HPDE6-E6E7 (cell line): ENCODE measurements around the gene IFI27L2.

Source experiments
- DNase-seq: peaks from one replicate; pipeline ENCODE4 v3.0.0; 2011; ENCODE audit warnings: missing footprints; ENCODE audit errors: extremely low spot score

The IFI27L2 gene

DNA sequence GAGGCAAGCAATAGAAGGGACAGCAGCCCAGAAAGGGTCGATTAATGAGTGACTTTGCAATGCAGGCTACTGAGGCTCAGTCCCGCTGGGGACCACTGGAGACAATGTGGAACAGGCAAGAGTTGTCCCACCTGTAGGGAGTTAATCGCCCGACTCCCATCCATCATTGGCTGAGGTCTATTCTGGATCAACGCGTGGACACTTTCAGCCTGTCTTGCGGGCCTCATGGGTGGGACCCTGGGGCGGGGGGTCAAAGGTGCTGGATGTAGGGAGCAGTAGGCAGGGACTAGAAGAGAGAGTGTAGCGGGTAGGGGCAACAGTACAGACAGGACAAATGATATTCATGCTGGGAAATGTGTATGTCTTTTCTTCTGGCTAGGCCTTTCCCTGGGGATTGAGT lies 6.1 kb downstream of the IFI27L2 start:
- no peak for DNase-seq

DNA sequence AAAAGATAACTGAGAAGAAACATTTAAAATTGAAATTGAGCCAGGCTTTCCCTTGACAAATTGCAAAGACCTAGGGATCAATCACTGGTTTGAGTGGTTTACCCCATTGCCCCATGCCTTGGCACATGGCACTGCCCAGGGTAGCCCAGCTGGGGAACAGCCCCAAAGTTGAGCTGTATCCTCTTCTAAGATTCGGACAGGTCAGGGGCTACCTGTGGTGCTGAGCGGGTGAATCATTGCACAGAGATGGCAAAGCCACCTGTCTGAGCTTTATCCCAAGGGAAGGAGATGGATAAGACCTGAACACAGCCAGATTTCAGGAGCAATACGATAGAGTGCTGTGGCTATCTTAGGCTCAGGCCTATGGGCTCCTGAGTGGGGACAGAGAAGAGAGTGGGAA lies 7.0 kb downstream of the IFI27L2 start:
- DNase-seq: no peak

DNA sequence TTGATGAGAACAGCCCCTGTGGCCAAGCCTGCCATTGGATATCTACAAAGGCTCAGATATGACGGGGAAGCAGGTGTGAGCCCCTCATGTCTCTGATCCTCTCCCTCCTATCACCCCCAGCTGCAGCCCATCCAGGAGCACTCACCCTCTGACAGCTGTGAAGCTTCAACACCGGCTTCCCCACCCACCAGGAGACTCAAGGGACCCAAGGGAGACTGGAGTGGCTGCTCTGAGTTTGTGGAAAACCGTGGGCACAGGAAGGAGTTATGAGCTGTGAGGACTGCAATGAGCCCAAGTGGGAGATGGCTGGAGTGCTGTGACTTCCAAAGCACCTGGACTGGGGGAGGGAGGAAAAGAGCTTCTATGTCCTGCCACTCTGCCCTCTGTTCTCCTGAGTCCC lies 7.9 kb downstream of the IFI27L2 start:
- DNase-seq: no peak

DNA sequence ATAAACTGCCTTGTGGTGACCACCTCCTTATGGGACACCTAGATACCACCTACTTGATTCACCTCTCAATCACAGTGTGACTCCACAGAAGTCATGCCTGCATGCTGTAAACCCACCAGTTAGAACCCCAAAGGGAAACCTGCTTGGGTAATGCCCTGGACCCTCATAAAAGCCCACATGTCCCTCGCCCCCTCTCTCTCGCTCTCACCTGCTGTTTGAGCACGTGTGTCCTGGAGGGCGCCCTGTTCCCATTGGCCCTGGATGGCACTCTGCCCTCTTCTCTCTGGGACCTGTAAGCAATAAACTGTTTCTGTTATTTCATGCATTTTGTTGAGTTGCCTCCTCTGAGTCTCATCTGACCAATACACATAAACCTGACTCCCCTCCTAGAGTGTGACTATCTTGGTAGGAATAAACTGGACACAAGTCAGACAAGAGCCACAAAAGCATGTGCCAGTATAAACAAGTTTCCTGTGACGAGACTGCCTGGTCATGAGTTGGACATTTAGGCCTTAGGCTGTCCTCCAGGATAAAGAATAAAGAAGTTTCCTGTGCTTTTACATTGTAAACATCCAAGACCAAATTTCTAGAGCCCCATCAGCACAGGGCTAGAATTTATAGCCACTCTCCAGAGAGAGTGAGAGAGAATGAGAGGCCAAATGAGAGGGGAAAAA lies 8.6 kb downstream of the IFI27L2 start:
- DNase-seq: no peak

DNA sequence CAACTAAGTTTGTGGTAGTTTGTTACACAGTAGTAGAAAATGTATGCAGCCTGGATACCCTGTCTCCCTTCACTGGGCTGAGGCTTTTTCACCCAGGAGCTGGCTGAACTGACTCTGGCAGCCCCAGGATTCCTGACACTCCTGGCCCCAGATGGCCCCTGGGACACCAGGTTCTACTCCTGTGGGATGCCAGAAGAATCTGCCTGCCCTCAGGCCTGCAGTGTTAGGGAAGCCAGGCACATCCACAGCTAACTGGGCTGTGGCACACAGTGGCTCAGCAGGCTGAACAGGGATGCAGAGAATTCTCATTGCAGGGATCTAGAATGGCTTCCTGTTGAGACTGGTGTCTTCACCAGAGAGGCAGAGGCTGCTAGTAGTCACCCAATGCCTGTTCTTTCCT lies 10.3 kb downstream of the IFI27L2 start:
- DNase-seq: no peak

DNA sequence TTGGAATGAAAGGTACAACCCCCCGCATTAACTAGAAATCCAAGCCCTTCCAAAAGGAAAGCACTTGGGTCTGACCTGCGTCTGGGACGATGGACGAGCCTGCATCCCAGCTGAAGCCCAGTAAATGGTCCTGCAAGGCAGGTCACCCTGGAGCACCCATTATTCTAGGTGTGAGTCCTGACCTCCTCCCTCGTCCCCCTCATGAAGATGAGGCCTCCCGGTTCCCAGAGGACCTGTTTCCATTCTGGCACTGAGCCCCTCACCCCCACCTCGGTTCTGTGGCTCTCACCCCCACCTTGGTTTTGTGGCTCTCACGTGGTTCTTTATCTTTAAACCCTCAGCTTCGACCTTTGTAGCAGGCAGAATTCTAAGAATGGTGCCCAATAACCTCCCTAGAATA lies 11.5 kb downstream of the IFI27L2 start:
- no peak for DNase-seq

DNA sequence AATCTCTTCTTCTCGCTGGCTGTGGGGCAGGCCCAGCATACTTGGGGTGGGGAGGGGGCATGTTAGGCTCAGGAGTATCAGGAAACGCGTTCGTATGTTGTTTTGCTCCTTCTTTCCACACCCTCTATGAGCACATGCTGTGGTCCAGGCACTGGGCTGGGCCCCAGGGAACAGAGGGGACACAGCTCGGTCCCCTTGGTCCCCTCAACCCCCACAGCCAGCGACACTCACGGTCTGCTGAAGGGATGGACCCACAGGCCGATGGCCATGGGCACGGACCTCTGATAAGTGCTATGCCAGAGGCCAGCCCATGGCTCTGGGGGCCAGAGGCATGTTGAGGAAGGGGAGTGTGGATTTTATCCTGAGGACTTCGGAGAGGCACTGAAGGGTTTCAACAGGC lies 12.7 kb downstream of the IFI27L2 start:
- DNase-seq: no peak

DNA sequence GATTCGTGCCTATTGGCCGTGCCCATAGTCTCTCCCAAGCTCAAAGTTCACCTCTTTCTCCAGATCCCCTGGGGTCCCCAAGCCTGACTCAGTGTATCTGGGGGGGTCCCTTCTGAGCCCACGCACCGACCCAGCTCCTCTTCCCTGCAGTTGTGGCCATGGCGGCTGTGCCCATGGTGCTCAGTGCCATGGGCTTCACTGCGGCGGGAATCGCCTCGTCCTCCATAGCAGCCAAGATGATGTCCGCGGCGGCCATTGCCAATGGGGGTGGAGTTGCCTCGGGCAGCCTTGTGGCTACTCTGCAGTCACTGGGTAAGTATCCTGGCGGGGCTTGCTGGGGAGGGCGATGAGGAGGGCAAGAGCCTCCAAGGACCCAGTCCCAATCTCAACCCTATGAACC lies 13.8 kb downstream of the IFI27L2 start:
- no peak for DNase-seq

DNA sequence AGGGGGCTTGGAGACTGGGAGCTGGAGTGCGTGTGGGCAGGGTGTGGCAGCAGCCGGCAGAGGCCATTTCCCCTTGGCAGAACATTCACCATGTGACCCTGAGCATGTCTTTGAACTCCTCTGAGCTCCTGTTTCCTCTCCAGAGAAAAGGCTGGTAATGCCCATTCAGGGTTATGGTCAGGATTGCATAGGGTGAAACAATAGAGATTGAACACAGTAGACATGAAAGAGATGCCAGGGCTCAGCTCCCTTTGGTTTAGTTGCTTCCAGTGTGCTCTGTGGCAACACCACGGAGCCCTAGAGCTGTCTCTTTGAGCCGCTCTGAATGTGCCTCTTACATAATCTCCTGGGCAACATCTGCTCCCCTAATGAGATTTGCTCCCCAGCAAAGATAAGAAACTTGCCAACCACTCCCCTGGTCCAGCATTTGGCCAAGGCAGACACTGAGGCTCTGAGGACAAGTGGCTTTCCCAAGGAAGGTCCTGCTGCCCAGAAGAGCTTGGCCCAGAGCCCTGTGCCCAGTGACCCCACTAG lies 14.3 kb downstream of the IFI27L2 start:
- DNase-seq: no peak

DNA sequence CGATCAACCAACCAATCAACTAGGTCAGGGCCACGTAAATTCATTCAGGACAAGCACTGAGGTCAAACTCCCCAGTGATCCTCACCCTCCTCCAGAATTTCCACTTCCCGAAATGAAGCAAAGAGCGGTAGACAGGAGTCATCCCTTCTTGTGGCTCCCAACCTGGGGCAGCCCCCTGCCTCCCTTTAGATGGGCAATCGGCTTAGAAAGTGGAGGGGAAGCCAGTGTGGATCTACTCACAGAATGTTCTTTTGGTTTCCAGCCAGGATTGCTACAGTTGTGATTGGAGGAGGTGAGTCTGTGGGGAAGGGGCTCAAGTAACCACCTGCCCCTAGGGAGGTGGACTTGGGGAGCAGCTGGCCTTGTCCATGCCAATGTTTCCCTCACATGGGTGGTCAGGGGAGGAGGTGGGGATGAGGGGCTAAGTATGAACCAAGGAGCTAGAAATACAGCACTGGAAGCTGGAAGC lies 14.8 kb downstream of the IFI27L2 start:
- DNase-seq: no peak

DNA sequence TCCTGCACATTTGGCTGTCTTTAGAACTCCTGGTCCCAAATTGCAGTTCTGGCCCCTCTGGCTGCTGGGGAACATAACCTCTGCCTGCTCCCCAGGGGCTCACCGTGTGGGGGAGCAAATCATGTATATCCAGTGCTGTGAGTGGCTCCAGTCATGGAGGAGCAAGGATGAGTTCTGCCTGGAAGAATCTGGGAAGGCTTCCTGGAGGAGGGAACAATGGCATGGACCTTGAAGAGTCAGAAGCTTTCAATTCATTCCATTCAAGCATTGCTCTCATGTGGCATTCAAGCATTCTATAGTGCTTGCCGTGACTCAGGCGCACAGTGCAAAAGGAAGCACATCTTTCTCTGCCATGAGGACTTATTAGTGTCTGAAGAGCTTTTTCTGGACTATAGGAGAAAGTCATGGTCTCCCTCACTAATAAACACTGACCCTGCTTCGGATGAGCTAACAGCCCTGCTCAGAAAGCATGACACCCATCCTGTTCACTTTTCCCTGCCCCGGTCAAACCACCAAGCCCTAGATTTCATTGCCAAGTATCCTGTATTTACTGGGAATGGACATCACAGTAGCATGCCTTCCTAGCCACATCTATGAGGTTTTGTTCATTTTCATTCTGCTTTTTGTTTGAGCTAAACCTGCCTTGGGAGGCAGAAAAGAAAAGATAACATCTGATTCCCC lies 15.4 kb downstream of the IFI27L2 start:
- no peak for DNase-seq

DNA sequence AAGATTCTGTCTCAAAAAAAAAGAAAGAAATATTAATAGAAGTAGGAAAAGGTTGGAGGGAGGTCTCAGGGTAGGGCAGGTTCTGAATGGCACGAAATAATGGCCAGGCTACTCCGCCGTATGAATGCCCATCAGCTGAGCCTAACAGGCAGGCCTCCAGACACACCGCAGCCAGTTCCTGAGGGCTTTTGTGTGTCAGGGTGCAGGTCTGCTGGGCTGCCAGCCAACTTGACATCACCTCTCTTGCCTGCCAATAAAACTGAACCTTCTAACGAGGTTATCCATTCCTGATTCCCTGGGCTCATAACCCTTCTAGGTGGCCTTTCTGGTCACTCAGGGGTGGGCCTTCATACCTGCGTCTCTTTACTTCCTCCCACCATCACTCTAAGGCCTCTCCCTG lies 15.9 kb downstream of the IFI27L2 start:
- no peak for DNase-seq

DNA sequence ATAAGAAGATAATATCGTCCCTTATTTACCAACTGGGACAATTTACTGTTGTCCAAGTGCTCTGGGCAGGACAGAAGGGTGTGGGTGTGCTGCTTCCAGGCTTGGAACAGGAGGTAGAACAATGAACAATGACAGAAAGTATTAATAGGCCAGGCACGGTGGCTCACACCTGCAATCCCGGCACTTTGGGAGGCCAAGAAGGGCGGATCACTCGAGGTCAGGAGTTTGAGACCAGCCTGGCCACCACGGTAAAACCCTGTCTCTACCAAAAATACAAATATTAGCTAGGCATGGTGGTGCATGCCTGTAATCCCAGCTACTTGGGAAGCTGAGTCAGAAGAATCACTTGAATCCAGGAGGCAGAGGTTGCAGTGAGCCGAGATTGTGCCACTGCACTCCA lies 16.3 kb downstream of the IFI27L2 start:
- no peak for DNase-seq

DNA sequence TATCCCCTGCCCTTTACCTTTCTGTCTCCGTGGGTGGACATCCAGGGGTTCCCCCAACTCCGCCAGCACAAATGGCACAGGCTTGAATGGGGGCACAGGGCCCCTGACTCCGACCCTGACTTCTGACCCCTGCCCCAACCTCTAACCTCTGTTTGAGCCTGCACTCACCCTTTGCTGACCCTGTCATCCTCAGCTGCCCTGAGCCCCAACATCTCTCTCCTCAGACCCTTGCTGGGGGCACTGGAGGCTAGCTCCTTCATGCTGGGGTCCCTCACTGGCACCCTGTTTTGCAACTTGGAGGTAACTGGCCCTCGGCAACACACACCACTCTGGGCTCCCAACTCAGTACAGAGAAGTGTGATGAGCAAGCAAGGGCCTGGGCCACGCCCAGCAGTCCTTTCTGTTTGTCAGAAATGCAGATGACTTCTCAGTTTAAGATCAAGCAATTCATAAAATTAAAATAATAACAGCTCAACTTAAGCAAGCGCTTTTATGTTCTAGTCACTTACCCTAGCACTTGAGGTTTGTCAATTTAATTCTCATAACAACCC lies 16.8 kb downstream of the IFI27L2 start:
- DNase-seq: no peak

DNA sequence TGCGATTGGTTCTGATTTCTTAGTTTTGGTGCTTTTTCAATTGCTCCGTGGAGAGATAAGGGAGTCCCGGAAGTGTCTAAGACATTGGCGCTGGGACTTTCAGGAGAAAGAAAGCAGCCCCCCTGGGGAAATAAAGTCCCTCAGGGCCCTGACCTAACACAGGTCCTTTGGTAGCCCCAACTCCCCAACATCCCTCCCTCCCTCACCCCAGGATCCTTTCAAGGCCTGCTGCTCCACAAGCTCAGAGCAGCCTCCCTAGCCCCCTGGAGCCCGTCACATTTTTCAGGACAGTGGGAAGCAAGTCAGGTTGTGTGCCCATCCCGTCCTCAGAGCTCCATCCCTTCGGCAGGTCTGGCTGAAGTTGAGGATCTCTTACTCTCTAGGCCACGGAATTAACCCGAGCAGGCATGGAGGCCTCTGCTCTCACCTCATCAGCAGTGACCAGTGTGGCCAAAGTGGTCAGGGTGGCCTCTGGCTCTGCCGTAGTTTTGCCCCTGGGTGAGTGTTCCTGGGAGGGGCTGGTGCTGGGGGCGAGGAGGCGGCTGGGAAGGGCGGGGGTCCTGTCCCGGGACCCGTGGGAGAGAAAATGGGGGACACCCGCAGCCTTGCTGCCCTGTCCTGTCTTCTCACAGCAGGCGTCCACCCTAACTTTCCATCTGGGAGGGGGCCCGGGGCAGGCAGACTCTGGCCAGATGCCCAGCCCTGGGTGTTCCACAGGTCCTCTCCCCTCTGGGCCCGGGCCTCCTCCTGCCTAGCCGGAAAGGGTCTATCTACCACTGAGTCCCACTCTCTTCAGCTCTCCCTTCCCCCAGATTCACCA lies 17.9 kb downstream of the IFI27L2 start:
- DNase-seq: no peak

DNA sequence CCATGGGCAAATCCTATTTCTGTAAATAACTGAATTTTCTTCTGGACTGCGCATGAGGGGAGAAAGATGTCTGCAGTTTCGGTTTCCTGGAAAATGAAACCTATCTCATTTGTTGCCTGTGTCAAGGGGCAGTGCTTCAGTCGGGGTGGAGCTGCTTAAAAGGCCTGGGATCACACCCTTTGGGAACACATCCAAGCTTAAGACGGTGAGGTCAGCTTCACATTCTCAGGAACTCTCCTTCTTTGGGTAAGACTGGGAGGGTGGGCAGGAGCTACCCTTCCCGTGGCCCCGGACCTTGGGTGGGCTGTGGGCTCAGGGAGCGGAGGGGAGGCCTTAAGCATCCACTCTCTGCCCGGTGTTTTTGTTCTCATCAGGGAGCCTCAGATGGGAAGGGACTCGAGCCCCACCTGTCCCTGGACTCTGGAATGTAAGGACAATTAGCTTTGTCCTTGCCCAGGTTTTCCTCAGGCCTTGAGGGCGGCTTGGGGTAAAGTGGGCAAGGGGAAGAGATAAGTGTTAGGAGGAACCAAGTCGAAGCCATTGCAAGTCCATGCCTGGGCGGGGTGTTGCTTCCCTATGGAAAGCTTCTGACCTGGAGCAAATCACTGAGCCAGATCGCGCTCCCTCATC lies 18.7 kb downstream of the IFI27L2 start, which contains the start of gene IFI27:
Gene IFI27 (plus strand): TSS at position 185 of the 630 bp plus-strand sequence.
- peak; percentile 79 for DNase-seq

DNA sequence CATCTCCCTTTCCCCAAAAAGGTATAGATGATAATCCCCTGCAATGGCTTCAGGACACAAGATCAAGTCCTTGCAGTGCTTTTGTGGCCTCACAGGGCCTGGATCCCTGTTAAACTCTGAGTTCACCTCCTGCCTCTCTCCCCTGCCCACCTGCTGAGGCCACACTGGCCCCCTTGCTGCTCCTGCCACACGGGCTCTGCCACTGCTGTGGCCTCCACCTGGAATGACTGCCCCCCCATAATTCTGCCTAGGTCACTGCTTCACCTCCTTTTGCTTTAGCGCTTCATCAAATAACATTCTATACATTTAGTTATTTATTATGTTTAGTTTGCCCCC lies 19.5 kb downstream of the IFI27L2 start:
- DNase-seq: no peak

DNA sequence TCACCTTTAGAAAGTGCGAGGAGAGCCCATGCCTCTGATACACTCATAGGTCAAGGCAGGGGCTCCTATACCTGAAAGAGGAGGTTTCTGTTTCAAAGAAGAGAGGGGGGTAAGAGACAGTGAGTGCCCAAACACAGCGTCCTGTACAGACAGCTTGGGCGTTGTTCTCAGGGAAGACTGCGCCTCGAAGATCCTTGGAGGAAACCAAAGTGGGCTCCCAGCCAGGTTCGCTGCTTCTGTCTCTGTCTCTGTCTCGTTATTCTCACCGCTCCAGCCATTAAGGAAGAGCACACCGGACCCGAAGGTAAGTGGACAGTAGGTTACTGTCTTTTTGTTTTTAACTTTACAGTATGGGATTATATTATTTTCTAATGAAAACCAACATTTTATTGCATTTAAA lies 24.7 kb downstream of the IFI27L2 start:
- DNase-seq: no peak

DNA sequence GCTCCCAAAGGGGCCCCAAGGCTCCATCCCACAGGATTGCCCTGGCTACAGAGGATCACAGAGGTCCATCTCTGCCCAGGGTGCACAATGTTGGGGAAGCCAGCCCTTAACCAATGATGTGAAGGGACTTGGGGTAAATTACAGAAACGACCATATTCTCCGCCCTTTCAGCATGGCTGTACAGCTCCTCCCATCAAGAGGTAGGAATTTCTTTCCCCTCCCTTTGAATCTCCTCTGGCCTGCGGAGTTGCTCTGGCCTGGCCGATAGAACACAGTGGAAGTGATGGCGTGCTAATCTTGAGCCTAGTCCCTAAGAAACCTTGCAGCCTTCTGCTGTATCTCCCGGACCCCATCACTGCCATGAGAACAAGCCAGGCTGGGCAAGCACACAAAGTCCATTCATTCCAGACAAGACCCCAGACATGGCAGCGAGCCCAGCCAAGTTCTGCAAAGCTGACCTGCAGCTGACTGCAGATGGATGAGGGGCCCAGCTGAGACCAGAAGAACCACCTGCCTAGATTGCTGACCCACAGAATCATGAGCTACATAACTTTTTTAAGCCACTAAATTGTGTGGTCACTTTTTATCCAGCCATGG lies 25.8 kb downstream of the IFI27L2 start:
- no peak for DNase-seq

DNA sequence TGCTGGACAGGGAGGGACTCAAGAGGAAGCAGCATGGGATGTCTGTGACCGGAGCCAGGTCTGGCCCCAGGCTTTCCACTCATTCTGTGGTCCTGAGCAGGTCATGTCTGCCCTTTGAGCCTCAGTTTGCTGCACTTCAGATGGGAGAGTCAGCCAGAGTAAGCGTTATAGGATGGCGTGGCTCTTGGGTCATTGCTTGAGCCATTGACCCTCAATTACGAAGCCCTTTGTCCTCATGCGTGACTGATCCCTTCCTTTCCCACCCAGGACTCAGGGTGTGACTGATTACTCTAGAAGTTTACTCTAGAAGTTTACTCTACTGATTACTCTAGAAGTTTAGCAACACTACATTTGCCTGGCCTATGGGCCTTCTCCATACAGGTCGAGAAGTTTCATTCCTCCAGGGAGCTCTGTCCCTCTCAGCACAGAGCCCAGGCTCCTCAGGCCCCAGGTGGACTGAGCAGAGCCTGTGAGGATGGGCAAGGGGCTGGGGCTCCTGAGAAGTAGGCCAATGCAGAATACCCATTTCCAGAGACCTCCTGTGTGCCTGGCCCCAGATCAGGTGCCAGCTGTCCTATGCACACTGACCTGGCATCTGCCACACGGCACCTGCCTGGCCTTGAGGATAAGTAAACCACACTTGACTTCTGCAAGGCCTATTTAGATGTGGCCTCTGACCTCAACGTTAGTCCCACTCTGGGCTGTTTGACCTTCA lies 26.5 kb downstream of the IFI27L2 start:
- no peak for DNase-seq

DNA sequence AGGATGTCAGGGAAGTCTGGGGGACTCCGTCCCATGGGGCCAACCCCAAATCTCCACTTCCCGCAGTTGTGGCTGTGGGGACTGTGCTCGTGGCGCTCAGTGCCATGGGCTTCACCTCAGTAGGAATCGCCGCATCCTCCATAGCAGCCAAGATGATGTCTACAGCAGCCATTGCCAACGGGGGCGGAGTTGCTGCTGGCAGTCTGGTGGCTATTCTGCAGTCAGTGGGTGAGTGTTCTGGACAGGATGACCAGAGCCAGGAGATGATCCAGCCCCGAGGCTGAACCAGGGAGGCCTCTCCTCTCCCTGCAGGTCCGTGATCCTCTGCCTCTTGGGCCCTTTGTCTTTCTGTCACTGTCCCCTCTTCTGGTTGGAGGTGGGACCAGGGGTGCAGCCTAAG lies 27.7 kb downstream of the IFI27L2 start:
- DNase-seq: no peak
